Ureter (tissue), 1 donor: ENCODE data around the gene TRIO. TPM values are rescaled to one million over a fixed set of nuclear protein-coding genes. Genes with fewer than 3 reads are reported as not detected.
A peak's percentile ranks its signal among the peaks of the same experiment; 100 is the strongest.

ENCODE experiments used
- DNase-seq: peaks from one replicate; pipeline ENCODE4 v3.0.0-alpha.2; 2020; ENCODE audit warnings: low spot score
- total RNA-seq: library from RNA; stranded (reverse); gene quantifications from one replicate; pipeline ENCODE4 v1.2.4, GENCODE V29; 2023
- donor health status: DM: yes; HTN: yes; CAD: no.

The TRIO gene
- total RNA-seq, 1 donor from 2014 or later: 216 TPM

DNA sequence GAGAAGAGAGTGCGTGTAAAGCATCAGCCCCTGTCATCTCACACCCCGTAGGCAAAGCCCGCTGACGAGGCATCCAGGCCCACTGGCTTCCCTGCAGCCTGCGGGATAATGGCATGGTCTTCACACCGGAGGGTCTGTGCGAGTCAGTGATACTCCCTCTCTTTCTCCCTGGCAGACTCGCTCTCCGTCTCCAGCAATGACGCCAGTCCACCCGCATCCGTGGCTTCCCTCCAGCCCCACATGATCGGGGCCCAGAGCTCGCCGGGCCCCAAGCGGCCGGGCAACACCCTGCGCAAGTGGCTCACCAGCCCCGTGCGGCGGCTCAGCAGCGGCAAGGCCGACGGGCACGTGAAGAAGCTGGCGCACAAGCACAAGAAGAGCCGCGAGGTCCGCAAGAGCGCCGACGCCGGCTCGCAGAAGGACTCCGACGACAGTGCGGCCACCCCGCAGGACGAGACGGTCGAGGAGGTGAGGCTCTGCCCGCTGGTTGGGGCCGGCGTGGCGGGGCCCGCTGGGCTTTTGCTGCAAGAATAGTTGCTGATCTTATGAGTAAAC, 317.8 kb downstream of the TRIO start:
- no peak for DNase-seq

DNA sequence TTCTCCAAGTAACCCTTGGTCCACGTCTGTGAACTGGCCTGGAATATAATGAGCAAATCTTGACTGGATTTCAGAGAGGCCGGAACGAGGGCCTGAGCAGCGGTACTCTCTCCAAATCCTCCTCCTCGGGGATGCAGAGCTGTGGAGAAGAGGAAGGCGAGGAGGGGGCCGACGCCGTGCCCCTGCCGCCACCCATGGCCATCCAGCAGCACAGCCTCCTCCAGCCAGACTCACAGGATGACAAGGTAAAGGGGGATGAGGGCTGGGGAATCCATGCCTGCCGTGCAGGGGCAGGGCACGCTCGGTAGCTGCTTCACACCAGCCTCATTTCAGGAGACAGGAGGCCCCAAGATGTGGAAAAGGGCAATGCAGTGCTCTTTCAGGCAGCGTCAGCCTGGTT, 319.5 kb downstream of the TRIO start:
- DNase-seq: no peak

DNA sequence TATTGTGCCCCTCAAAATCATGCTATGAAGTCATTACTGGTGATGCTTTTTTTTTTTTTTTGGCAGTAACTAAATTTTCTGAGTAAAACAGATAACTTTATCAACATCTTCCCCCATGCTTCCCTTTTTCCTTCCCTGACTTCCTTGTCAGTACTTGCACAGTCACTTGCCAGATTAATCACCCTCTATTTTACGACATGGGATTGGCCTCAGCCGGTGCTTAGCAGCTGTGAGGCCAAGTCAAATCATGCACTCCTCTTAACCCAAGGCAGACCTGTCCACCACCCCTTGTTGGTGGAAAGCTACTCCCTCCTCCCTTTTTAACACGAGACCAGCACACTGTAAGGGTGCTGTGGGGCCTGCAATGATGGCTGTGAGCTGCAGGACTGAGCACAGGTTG, 320.5 kb downstream of the TRIO start:
- DNase-seq: no peak

DNA sequence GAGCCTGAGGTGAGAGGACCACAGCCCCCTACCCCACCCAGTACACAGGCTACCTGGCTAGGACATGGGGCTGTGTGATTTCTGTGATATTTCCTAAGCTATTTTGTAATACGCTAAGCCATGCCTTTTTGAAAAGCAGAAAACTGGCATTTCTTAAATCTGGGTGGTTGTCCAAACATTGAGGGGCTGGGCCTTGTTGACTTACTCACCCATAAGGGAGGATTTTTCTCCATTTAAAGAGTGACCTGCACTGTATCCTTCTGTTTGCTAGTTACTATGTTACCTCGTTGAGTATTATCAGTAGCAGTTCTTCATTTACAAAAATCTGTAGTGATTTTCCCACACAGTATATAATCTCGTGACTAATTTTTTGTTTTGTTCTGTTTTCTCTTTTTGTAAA, 321.0 kb downstream of the TRIO start:
- no peak for DNase-seq

DNA sequence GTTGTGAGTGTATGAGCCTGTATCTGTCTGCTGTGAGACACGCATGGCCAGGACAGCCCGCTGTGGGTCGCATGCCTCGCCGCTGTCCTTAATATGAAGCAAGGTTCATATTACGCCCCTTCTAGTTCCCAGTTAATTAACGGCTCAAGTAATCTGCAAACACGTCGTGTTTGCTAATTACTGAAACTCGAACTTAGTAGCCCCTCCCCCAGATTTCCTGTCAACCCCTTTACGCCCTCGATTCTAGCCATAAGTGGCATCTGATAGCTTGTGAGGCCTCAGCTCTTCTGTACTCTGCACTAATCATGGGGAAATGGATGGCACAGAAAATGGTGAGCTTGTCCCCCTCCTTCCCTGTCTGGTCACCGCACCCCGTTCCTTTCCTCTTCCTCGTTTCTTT, 321.5 kb downstream of the TRIO start:
- no peak for DNase-seq

DNA sequence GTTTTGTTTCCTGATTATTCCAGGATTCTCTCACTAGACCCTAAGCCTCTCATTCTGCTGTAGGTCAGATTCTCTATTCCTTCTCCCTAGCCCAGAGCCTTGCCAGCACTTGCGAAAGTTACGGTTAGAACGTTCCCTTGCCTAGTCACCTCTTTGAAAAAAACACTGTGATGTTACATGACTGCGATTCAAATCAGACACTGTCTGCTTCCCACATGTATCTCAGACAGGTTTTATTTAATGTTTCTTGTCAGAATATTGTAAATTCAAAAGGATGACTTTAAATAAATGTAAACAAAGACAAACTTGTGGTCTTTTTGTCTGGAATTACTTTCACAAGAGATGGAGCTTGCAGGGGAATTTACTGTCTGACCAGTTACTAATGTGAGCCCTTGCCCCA, 322.0 kb downstream of the TRIO start:
- no peak for DNase-seq

DNA sequence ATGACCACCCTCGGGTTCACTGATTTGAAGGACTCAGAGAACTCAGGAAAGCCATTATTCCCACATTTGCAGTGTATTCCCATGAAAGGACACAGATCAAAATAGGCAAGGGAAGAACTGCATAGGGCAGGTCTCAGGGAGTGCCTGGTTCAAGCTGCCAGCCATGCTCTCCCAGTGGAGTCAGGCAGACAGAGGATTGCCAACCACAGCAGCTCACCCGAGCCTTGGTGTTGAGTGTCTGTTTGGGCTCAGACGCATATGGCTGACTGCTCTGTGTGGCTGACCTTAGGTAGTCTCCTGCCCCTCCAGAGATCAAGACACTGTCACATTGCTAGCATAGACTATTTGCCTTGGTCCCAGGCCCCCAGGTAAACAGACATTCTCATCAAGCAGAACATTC, 322.6 kb downstream of the TRIO start:
- DNase-seq: no peak

DNA sequence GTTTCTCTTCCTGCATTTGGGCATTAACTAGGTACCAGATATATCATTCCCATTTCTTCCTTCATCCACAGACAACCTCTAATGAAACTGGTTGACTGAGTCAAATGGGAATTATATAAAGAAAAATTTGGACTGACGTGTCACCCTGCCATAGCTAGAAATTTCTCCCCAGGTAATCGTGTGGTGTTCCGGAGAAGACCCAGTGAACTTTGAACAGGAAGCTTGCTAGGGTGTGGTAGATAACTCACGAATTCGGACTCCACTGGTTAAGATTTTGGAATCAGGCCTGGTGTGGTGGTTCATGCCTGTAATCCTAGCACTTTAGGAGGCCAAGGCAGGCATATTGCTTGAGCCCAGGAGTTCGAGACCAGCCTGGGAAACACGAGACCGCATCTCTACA, 324.1 kb downstream of the TRIO start:
- no peak for DNase-seq

DNA sequence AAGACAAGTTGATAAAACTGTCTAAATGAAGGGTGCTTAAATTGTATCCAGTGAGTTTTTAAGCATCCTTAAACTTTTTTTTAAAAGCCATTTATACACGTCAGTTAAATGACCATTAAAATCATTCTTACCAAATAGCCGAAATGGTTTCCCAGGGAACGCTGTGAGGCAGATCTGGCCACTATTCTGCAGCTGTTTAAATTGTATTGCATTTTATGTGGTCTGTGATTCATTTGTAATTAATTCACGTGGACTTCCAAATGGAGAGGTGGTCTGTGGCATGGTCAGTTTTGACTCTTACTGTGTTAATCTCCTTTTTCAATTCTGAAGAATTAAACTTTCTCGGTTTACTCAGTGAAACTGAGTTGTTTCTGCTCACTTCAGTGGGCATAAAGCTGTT, 324.7 kb downstream of the TRIO start:
- DNase-seq: no peak

DNA sequence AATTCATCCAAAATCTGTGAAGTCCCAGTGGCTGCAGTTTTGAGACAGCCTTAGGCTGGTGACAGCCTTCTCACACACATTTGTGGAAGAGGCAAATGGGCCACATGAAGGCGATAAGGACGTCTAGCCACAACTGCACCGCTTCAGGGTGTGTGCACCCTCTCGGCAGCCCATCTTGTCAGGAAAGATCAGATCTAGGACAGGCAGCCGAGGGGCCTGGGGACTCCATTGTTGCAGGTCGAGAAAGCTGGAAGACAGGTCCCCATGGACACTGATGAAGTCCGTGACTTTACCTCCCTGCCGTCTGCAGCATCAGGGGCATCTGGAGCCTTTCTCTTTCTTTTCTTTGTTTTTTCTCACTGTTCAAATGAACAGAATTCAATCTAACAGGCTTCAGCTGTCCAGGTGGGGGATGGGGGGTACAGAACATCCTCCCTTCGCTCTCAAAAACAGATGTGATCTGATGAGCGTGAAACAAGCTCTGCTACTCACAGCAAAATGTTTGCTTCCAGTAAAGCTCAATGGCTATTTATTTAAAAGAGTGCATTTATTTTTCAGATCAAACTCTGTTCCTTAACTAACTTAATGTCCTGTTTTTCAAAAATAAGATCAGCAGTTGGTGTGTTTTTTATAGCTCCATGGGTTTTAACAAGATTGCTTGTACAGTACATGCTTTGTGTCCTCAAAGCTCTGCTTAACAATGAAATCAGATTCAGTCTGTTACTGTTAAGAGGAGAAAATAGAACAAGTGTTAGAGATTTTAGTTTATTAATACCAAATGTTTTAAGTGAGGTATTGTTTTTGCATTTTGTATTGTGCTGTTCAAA, 326.6 kb downstream of the TRIO start:
- DNase-seq: no peak

DNA sequence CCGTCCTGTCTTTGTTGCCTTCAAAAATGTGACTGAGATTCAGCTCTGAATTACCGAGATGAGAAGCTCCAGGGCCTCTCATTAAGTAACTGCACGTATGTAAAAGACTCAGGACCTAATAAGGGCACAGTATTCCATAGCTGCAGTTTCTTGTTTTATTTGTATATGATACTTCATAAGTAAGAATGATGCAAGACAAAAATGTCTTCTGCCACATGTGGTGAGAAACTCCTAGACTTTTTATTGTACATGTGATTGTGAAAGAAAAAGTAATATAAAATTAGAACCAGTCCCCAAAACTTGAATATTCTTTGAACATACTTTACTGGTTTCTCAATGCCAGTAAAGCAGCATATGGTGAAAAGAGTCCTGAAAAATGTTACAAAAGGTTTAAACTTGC, 328.4 kb downstream of the TRIO start:
- no peak for DNase-seq

DNA sequence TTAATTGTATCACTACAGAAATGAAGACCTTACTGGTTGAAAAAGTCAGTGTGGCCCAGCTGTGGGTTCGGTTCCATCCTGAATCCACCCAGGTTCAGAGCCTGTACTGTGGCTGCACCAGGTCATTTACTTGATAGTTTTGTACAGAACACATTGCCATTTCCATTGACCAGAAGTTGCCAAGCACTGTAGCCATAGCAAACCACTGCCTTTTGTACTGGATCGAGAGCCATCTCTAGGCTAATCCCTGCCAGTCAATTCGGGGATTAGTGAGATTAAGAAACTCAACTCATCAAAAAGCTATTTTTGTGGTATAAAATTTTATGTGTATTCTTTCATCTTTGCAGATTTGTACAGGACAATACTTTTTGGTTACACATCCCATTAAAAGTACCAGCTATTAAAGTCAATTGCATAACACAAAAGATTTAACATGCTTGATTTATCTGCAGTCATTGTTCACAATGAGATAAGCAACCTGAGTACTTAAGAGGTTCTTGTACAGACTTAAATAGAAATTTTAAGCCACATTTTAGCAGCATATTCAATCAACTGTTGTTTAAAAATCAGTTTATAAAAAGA, 329.9 kb downstream of the TRIO start:
- DNase-seq: no peak

DNA sequence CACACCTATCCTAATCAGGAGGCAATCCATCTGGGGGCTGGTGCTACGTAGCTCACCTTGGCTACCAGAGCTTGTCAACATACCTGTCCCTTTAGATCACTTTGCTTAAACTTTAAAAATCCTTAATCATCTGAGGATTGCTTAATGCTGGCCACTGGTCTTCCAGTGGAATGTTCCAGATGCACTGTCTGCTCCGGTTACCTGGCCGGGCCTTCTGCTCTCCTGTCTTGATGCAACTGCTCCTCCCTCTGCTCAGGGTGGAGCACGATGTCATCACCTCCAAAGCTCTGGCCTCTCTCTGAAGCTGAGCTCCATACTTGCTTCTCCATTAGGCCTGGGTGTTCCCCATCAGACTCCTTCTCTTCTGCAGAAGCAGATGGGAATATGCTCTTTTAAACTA, 331.9 kb downstream of the TRIO start:
- no peak for DNase-seq

DNA sequence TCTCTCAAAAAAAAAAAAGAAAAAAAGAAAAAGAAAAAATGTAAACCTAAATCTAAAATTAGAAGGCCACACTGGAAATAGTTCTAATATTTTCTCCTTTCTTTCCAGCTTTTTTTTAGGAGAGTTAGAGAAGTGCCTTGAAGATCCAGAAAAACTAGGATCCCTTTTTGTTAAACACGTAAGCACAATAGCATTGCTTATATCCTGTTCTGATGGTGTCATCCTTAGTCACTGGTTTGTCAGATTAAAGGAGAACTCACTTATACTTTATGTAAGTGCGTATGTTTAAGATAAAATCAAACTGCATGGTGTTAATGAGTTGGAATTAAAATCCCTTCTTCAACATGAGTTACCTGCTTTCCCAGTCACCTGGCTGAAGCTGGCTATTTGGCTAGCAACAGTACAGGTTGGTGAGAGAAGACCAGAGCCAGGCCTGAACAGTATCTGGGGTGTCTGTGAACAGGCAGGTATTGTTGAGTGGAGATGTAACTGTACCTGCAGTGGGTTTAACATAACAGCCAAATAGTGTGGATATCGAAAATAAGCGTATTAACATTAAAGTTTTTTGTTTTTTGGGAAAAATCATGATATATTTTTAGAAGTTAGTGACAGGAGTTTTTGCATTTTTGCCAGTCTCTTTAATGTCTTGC, 333.8 kb downstream of the TRIO start:
- DNase-seq: no peak

DNA sequence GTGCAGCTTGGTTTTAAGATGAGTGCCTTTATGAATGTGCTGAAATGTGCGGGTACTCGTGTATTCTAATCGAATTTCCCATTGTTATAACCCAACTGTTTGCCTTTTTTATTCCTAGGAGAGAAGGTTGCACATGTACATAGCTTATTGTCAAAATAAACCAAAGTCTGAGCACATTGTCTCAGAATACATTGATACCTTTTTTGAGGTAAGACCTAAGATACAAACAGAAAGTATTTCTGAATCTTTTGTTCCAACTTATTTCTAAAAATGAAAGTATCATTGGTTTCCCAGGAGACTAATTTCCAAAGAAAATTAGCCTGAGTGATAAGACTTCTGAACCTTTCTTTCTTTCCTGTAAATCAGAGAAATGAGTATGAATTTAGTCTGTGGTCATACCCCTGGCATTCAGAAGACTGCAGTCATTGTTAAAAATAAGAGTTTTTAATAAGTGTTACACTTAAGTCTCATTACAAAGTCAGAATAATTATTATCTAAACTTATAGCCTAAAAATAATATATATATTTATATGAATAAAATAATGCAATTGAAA, 336.1 kb downstream of the TRIO start:
- DNase-seq: no peak

DNA sequence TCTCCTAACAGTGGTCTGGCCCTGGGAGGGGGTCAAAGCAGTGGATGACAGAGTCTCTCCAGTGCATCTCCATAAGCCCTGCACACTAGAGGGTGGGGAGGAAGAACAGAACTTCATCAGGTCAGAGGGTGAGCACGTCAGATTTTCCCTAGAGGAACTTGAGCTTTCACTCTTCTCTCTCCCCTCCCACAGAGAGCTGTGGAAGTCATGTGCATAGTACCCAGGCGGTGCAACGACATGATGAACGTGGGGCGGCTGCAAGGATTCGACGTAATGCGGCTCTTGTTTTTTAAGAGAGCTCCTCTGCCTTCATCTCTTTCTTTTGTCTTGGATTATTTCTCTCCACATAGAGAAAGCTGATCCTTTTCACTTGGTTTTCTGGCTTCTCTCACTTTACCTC, 338.2 kb downstream of the TRIO start:
- DNase-seq: no peak

DNA sequence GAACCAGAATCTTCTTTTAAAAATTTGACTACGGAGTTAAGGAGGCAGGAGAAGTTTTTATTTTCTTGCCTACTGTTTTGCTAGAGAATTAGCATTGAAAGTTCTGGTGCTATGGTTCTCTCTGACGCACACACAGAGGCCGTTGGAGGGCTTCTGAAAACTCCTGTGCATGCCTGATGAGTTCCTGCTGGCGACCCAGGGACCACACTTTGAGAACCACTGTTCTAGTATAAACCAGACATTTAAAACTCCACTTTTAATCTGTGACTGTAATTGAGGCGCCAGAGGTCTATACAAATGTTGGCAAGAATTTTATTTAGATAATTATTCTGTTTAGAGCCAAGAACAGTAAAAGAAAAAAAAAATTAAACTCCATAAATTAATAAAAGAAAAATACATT, 338.9 kb downstream of the TRIO start:
- no peak for DNase-seq

DNA sequence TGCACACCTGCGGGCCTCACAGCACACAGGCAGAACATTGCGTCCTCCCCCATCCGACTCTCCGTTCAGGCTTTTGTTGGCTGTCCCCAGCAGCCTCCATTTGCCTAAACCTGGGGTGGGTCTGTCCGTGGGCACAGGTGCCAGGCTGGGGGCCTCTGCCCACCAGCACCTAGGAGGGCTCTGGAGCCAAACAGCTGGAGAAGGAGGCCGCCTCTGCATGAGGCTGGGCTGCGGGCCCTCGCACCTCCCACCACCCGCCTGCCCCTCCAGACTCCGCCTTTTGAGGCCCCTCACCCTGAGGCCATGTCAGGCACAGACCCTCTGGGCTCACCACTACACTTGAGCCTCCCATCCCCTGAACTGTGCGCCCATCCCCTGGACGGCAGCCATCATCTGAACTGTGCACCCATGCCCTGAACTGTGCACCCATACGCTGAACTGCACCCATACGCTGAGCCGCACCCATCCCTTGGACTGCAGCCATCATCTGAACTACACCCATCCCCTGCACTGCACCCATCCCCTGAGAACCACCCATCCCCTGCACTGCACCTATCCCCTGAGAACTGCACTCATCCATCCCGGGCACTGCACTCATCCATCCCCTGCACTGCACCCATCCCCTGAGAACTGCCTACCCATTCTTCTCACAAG, 340.5 kb downstream of the TRIO start:
- no peak for DNase-seq

DNA sequence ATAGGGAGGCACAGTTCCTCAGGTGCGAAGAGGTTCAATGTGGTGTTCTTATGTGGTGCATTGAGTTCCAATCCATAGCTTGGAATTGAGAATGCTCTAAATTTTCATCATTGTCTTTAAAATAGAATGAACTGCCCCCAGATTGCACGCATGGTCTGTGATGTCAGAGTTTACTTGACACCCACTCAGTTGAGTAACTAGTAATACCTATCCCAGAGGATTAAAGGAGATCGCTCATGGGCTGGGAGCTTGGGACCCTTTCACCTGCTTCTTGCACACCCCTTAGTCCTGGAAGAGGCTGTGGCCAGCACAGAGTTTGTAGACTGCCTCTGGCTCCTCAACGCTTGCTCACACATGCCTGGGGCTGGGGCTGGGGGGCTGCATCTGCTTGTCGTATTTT, 343.3 kb downstream of the TRIO start:
- no peak for DNase-seq

DNA sequence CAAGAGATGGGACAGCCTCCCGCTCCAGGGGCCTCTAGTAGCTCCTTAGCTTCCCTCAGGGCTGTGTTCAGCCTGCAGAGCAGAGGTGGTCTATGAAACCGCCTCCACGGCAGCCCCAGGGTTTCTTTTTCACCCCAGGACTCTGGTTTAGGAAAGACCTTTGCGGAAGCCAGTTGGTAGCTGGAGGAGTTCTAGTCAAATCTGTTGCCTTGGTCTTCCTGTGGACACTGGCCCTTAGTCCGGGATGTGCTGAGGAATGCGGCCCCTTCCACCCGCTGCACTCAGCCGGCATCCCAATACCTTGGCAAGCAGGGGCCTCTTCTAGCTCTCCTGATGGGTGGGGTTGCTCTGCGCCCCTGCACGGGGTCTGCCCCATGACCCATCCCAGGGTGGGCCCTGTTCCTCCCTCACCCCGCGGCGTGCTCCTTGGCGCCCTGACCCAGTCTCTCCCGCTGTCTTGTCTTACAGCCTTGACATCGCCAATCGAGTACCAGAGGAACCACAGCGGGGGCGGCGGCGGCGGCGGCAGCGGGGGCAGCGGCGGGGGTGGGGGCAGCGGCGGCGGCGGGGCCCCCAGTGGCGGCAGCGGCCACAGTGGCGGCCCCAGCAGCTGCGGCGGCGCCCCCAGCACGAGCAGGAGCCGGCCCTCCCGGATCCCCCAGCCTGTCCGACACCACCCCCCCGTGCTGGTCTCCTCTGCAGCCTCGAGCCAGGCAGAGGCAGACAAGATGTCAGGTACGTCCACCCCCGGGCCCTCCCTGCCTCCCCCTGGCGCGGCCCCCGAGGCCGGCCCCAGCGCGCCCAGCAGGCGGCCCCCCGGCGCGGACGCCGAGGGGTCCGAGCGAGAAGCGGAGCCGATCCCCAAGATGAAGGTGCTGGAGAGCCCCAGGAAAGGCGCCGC, 344.1 kb downstream of the TRIO start:
- DNase-seq: peak; percentile 26
